Left ventricle myocardium superior (tissue), 1 donor: ENCODE measurements around the gene ITGA1. TPM values are rescaled to one million over a fixed set of nuclear protein-coding genes. Genes with fewer than 3 reads are reported as not detected.

Experiments
- ATAC-seq: fragments of 200-7000 bp; cut with Tn5 transposase; one replicate; pipeline ENCODE4 v1.9.1; 2020; ENCODE audit warnings: mild to moderate bottlenecking, moderate library complexity
- DNase-seq: peaks from one replicate; pipeline ENCODE4 v3.0.0-alpha.2; 2020
- intact Hi-C: fragments of 100-400 bp; cut with micrococcal nuclease; formaldehyde crosslinking; loops from one replicate; pipeline ENCODE4 v1.11.0; 2022
- total RNA-seq: library from RNA; stranded (reverse); fragmentation: NEBNext Ultra II Directional; extraction: Animal tissue kit (Norgen Biotek cat#: 25700); gene quantifications from one replicate; pipeline ENCODE4 v1.2.1, GENCODE V29; 2021
- donor health status: DM: no; HTN: yes; CAD: no; lungs with severe emphysema.

ITGA1 gene
- total RNA-seq, 1 donor from 2014 or later: 29.2 TPM

DNA sequence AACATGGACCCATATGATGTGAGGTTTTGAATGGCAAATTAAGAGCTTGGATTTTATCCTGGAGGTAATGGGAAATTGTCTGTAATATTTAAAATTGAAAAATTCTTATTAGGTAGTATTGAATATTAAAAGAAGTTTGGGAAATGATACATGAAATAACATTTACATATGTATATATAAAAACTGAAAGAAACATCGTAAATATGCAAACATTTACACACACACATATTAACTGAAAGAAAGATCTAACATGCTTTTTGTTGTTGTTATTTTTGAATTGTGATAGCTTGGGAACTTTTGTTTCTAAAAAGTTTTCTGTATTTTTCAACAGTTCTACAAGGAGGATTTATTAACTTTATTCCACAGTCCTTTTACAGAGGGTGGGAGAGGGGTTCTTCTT, 118.6 kb downstream of the ITGA1 start:
- no peak for DNase-seq
- ATAC-seq: no peak
- intact Hi-C loops: no loop called here

DNA sequence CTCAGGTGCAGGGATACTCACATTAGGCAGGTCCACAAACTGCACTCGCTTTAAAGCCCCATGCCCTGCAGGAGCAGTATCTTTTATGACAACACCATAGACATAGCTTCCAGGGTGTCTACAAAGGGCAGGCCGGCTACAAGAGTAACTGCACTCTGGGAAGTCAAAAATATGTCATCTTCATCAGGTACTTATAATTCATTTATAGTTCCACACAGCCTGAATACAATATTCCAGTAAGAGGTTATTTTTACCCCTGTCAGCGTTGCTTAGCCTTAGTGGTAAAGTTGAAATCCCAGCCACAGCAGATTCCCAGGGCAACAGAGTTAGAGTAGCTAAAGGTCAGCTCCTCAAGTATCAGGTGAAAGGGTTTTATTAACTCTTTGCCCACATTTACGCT, 119.1 kb downstream of the ITGA1 start:
- intact Hi-C loops: no loop called here
- DNase-seq: no peak
- ATAC-seq: peak; percentile 20

GRCh38 chr5:52909192-52909591, 121.5 kb downstream of the ITGA1 start:
- peak; percentile 46 for ATAC-seq
- DNase-seq: no peak
- intact Hi-C loops: no loop called here

DNA sequence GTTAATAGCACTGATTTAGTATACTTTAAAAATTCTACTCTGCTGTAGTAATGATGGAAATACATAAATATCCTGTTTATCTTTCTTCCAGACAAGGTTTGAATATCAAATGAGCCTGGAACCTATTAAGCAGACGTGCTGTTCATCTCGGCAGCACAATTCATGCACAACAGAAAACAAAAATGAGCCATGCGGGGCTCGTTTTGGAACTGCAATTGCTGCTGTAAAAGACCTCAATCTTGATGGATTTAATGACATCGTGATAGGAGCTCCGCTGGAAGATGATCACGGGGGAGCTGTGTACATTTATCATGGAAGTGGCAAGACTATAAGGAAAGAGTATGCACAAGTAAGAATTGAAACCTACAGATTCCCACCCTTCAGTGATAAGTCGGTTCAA, 122.4 kb downstream of the ITGA1 start:
- DNase-seq: no peak
- intact Hi-C loops: loop anchor here (10.0 kb wide), 1 partner anchor 125 kb away; the partner anchor contains the start of genes ITGA1 and PELO
- ATAC-seq: no peak

DNA sequence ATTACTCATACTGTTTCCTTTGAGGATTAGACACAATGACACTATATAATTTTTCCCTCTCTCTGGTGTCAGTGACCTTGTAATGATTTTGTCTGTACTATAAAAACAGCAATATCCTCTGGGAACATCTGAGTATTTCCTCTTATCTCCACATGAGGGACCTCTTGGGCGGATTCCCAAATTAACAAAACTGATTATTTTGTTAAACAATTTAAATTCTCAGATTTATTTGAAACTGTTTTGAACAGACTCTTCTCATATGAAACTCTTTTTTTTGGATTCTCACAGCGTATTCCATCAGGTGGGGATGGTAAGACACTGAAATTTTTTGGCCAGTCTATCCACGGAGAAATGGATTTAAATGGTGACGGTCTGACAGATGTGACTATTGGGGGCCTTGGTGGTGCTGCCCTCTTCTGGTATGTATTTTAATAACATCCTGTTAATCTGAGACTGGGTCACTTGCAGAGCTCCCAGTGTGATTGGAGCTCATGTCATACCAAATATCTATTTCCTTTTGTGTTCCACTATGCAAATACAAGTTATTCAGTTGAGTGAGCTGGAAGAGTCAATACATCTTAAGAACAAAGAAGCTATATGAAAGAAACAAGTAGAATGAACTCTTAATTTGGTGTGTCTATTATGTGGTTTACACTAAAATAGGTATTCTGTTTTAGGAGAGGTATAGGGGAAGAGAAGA, 127.6 kb downstream of the ITGA1 start:
- intact Hi-C loops: loop anchor here (10.0 kb wide), 1 partner anchor 131 kb away; the partner anchor contains the start of genes ITGA1 and PELO
- ATAC-seq (peak; percentile 94), DNase-seq (no peak)

GRCh38 chr5:52920929-52921328, 133.2 kb downstream of the ITGA1 start:
- ATAC-seq: no peak
- intact Hi-C loops: no loop called here
- DNase-seq: no peak

GRCh38 chr5:52922384-52922783, 134.7 kb downstream of the ITGA1 start:
- intact Hi-C loops: no loop called here
- DNase-seq (no peak), ATAC-seq (no peak)

GRCh38 chr5:52924456-52924855, 136.7 kb downstream of the ITGA1 start:
- no peak for ATAC-seq
- no peak for DNase-seq
- intact Hi-C loops: no loop called here

GRCh38 chr5:52925001-52925400, 137.3 kb downstream of the ITGA1 start:
- ATAC-seq (no peak), DNase-seq (no peak)
- intact Hi-C loops: no loop called here

DNA sequence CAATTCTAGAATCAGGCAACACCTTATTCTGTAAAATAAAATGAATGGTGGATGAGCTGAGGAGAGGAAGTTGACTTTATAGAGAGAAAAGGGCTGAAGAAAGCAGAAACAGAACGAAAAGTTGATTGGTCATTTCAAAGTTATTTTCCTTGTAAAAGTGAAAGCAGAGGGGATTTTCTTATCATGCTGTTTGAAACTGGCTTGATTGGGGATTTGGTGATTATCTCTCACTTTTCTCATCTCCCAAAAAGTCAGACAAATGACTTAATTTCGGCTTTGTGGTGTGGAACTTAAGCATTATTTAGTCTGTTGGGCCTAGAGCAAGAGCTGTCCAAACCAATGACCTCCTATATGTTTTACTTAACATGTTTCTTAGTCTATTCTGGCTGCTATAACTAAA, 141.0 kb downstream of the ITGA1 start:
- intact Hi-C loops: no loop called here
- ATAC-seq (no peak), DNase-seq (no peak)

- ATAC-seq (no peak), DNase-seq (no peak)
- intact Hi-C loops: no loop called here
These were observed 150.5 kb downstream of the ITGA1 start for GRCh38 chr5:52938226-52938625.

- intact Hi-C loops: no loop called here
- DNase-seq (no peak), ATAC-seq (no peak)
These were observed 155.6 kb downstream of the ITGA1 start for GRCh38 chr5:52943285-52943684.

GRCh38 chr5:52943808-52944207, 156.1 kb downstream of the ITGA1 start:
- intact Hi-C loops: no loop called here
- ATAC-seq: no peak
- DNase-seq: no peak

DNA sequence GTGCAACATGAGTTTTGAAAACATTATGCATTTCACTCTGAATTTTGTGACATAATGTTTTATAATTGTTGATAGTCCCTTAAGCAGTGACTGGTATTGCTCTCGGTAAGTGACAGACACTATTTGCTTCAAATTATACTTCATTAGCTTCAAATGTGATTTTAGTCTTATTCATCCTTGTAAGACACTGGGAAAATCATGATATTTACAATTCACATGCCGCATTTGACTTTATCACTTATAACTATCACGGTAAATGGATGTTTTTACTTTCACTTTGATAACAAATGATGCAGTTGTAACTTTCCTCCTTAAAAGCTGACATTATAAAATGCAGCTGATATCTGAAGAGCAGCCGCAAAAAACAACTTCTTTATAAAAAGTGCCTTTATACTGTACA, 157.3 kb downstream of the ITGA1 start:
- intact Hi-C loops: no loop called here
- no peak for DNase-seq
- ATAC-seq: no peak

DNA sequence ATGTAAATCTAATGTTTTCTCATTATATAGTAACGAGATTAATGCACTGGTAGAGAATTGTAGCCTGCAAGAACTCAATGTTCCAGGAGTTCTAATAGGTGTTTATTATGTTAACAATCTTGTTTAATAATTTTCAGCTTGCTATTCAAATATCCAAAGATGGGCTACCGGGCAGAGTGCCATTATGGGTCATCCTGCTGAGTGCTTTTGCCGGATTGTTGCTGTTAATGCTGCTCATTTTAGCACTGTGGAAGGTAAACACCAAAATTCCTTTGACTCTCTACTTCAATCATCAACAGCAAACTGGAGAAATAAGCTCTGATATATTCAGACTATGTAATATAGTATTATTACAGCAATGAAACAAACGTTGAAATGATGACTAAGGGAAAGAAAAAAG, 159.5 kb downstream of the ITGA1 start:
- intact Hi-C loops: no loop called here
- ATAC-seq (no peak), DNase-seq (no peak)

- no peak for ATAC-seq
- DNase-seq: no peak
- intact Hi-C loops: loop anchor here (1.0 kb wide), 1 partner anchor 148 kb away; no protein-coding TSS in a partner anchor
These were observed 160.1 kb downstream of the ITGA1 start for GRCh38 chr5:52947851-52948250.

DNA sequence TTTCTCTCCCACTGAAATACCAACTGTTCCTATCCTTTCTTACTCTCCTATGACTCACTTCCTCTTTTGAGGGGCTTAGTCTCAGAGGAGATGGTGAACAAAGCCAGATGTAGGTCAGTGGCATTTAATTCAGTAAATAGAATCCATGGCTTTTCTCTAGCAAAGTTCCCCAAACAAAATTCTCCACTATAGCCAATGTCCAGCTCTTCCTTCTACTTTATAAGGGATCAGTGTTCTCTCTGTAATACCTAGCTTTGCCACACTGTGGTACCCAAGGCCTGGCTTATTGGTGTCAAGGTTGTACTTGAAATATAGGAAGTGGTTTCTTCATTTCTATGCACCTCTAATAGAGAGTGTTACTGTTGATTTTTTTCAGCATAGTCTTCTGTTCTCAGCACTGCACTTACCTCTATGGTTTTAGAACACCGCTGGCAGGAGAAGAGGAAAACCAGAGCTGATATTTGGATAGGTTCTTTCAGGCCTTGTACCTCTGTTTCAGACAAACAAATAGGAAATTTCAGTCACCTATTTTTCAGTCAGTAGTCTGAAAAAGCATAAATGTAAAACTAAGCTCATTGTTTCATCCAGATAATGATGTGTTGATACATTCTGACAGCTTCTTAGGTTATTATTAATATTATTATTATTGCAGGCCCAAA, 160.8 kb downstream of the ITGA1 start:
- intact Hi-C loops: loop anchor here (1.0 kb wide), 1 partner anchor 148 kb away; no protein-coding TSS in a partner anchor
- ATAC-seq (peak; percentile 89), DNase-seq (peak; percentile 26)

GRCh38 chr5:52950686-52951085, 163.0 kb downstream of the ITGA1 start:
- ATAC-seq (no peak), DNase-seq (no peak)
- intact Hi-C loops: no loop called here

DNA sequence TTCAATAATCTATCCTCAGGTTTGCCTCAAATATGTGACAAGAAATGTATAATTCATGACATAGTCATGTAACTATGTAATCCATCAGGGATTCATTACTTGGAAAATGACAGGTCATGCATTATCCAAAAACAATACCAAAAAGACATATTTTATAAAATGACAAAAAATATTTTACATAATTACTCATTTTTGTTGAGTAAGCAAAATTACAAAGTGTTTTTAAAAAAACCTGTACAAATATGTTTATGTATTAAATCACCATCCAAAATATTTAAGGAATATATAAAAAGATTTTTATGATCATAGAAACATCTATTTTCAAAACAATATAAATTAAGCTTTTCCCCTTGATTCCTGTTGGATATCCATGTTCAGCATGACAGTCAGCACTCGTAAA, 164.8 kb downstream of the ITGA1 start:
- intact Hi-C loops: no loop called here
- no peak for ATAC-seq

DNA sequence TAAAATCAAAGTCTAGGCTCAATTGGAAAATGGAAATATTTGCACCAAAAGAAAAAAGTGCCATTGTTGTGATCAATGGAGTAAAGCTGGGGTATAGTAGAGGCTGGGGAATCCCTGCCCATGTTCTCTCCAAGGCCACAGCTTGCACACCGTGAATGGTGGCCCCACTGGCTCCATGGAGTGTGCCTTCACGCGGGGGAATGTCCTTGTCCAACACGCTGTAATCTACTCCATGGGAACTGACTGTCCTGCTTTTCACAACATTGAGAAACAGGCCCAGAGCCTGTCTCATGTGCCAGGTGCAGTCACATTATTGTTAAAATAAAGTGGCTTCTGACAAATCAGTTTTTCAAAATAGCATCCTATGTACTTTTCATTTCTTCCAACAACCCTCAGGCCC, 168.3 kb downstream of the ITGA1 start:
- DNase-seq (no peak), ATAC-seq (no peak)
- intact Hi-C loops: no loop called here

More for the DNA sequence above, 164.8 kb downstream of the ITGA1 start:
- DNase-seq: no peak
